ENCODE measurements around the gene ADAD2.

GRCh38 chr16:84144209-84144858 lies 46.6 kb upstream of the ADAD2 start:
- no peak; the same call in 1 of the 2 replicates for TF ChIP-seq CTCF (conservative IDR thresholded peaks at IDR 0.05)
- no peak for TF ChIP-seq EZH2 (IDR thresholded peaks at IDR 0.05; ENCODE audit: low read depth)
